ELR (cell line): ENCODE results near the gene RASL11A.
"Not testable (repeated sequence)": the region's sequence is repeated elsewhere in the genome, so short reads cannot be mapped to it uniquely, and the experiment has no call there.

Experiments used
- DNase-seq: peaks from one replicate; pipeline ENCODE4 v3.0.0-alpha.2; 2015; ENCODE audit warnings: low read depth

The RASL11A gene

DNA sequence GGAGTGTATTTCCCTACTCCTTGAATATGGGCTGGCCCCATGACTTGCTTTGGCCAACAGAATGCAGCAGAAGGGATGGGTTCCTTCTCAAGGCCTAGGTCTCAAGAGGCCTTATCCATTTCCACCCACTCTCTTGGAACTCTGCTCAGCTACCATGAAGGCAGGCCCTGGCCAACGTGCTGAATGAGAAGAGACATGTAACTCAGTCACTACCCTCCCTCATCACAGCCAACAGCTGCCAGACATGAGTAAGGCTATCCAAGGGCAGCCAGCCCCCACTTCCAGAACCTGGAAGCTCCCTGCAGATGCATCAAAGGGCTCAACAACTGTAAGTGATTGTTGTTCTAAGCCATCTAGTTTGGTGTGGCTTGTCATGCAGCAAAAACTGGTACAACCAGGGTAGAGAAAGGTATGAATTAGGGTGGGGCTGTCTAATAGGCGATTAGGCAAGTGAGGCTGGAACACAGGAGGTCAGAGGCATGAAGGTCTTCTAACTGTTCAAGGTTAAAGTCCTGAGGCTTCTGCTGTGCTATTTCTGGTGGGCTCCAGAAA, 1.4 kb upstream of the RASL11A start:
- DNase-seq, result no peak

- DNase-seq, result no peak
Observed at GRCh38 chr13:27271570-27272096, 1.0 kb downstream of the RASL11A start.

DNA sequence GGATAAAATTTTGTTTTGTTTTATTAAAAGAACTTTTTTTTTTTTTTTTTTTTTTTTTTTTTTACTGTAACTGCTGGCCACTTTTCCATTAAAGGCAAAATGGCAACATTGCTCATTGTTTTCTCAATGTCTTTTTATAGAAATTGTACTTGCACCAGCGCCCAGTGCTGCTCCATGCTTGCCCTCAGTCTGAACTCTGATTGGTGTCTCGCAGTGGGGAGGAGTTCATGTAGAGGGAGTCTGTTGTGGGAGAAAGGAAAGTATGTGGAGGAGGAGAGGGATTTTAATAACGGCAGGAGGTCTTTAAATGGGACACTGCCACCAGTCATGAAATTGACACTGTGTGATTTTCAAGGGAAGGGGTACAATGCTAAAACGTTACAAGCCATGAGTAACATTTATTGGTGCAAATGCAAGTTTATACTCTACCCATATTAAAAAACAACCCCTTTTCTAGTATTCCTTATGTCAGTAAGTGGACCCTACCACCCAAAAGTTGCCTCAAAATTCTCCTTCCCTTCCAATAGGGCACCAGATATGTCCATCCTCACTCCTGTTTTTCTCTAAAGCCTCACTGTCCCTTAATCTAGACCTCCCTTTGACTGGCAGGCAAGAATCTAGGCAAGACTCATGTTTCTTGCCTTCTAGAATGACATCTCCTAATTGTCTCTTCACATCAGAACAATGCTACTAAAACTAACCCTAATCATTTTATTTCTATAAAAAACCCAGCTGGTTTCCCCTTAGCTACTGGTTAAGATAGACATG, 3.2 kb downstream of the RASL11A start:
- DNase-seq, result no peak

DNA sequence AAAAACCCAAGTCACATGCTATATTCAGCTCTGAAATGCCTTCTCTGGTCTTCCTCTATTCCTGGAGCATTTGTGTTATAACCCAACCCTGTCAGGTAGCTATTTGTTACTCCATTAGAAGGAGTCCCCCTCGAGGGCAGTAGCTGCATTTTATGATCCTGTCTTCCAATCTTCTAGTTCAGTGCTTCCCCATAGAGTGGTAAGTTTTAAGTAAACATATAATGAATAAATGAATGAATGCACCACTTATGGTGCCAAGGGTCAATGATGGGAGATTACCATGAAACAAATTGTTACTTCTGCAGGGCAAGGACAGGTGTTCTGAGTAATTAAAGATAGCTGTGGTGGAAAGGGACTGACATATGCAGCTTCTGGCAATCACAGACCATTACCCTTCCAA, 4.0 kb downstream of the RASL11A start:
- no peak for DNase-seq

- no peak for DNase-seq
Observed at GRCh38 chr13:27276188-27276587, 5.6 kb downstream of the RASL11A start.

GRCh38 chr13:27279506-27279905, 8.9 kb downstream of the RASL11A start:
- DNase-seq, result no peak

GRCh38 chr13:27280009-27280656, 9.5 kb downstream of the RASL11A start:
- peak; percentile 22 for DNase-seq

DNA sequence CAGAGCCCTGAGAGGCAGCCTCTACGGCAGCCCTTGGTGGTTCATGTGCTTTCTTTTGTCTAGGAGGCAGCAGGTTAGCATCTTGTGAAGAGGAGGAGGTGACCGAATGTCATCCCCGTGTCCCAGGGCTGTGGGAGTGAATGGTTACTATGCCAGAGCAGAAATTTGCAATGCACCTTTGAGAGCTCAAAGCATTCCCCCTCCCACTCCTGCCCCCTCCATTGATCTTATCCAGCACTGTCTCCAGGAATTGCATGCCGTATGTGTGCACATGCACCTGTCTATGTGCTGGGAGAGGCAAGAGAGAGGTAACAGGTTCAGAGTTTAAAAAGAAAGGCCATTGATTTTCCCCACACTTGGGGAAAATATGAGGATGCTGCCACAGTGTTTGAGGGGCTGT, 10.2 kb downstream of the RASL11A start:
- DNase-seq, result no peak

DNA sequence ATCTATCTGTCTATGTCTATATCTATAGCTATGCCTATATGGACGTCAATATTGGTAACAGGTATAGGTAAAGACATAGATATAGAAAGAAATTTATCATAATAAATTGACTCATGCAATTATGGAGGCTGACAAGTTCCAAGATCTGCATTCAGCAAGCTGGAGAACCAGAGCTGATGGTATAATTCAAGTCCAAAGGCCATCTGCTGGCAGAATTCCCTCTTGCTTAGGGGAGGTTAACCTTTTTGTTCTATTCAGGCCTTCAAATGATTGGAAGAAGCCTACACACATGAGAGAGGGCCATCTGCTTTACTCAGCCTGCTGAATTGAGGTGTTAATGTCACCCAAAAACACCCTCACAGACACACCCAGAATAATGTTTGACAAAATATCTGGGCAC, 10.8 kb downstream of the RASL11A start:
- DNase-seq, result peak; percentile 29

DNA sequence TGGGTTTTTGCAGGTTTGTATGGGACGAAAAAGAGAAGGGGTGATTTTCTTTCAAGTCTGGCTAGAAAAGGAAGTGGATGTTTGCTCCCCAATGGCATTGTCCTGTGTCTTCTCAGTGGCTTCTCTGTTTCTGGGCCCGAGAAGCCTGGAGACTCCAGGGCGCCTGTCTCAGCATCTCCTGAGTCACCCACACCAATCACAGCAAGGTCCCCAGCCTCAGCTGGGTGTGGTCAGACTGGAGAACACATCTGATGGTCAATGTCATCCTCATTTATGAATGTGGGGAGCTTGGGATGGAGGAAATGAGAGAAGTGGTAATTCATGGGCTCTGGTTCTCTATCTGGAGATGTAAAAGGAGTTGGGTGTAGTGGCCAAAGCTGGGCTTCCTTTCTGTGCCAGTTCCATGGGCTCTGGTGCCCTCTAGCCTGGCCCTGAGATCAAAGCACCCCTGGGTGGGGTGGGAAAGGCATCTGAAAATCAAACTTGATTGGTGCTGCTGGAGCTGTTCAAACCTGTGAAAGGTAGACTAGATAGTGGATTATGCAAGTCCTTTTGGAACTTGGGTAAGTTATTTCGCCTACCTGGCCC, 13.4 kb downstream of the RASL11A start:
- peak; percentile 56 for DNase-seq

GRCh38 chr13:27288392-27288791, 17.8 kb downstream of the RASL11A start:
- DNase-seq, result no peak

DNA sequence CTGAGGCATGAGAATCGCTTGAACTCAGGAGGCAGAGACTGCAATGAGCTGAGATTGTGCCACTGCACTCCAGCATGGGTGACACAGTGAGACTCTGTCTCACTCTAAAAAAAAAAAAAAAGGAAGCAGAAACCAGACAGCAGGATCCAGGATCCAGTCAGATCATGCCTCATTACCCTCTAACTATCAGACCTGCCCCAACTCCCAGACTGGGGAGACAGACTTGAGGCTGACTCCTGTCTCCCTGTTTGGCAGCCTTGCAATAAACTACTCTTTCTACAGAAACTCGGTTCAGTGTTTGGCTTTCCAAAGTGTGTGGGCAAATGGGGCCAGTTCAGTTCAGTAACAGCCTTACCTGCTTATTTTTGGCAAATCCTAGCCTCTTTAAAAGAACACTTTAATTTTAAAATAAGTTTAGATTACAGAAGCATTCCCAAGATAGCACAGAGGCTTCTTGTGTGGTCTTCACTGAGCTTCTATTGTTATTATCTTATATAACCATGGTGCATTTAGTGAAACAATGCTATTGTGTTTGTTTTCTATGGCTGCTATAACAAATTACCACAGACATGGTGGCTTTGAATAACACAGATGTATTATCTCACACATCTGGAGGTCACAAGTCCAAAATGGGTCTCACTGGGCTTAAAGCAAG, 18.5 kb downstream of the RASL11A start:
- no peak for DNase-seq

DNA sequence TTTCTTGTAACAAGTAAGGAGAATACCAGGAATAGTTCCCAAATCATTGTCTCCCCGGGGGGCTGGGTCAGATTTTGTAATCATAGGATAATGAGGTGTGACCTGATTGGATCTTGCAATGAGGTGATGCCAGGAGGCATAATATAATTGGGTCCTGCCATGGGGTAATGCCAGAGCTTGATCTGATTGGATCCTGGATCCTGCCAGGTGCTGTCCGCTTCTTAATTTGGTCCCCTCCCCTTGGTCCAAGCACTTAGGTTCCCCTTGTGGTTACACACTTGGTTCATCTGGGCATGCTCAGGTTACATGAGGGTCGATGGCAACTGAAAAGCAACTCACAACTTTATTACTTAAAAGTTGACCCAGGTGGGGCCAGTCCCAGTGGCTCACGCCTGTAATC, 20.1 kb downstream of the RASL11A start:
- DNase-seq, result no peak

GRCh38 chr13:27291967-27292366, 21.3 kb downstream of the RASL11A start:
- DNase-seq, result not testable (repeated sequence)

DNA sequence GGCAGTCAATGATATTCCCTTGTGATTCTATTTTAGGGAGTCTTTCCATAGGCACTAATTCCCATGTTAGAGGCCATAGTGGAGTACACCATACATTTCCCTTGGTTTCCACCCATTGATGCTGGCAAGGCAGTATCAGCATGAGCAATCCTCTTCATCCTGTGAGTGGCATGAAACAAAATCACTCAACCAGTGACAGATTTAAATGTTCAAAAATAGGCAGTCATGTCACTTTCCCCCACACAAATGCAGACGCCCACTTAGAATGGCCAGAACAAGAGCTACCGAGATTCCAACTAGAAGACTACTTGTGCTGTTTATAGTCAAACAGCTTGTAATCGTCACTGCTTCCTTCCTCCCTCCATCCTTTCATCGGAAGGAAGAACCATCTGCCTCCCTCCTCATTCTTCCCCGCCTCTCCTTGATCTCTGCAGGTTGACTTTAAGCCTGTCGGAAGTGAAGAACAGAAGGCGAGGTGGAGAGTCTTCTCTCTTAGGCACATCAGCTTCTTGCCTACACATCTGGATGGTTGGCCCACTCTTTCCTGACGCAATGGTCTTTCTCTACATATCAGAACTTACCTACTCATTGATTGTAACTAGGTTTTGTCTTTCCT, 22.6 kb downstream of the RASL11A start:
- no peak for DNase-seq

DNA sequence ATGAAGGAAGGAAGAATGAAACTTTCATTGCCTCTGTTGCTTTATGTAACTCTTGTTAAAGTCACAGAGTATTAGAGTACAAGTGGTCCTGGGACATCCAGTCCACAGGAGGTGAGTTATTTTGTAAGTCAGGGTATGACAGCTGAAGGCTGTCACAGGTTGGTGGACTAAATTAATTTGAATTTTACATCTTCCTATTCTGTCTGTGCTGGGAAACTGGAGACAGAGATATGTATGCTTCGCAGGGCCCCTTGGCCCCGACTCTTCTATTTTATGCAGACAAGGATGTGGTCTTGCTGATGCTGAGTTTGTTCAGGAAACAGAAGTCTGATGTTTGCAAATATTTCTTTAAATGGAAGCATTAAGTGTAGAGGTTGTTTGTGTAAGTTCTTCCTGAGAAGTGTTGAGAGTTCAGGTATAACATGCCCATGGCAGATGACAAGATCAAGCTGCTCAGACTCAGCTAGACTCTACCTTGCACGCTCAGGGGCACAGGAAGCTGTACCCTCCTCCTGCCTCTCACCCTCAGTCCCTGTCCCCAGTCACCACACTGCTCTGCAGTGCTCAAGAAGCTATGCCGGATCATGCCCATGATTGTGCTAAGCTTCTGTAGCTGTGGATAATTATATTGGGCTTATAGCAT, 23.4 kb downstream of the RASL11A start:
- no peak for DNase-seq

DNA sequence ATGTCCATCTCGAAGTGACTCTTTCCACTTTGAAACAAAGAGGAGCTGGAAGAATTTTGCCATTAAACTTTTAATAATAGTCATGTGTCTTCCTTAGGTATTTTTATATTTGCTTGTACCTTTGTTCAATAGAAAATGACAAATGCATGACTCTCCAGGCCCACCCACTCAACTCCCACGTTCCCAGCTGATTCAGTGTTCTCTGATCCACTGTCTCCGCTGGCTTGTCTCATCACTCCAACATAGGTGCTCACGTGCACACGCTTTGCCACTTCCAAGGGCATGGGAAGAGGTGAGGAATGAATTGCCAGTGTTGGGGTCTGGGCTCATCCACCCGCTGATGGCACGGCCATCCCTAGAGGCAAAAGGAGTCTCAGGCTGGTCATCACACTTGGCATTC, 24.5 kb downstream of the RASL11A start:
- no peak for DNase-seq

GRCh38 chr13:27295660-27296059, 25.0 kb downstream of the RASL11A start:
- no peak for DNase-seq

- DNase-seq, result peak; percentile 11
Observed at GRCh38 chr13:27296496-27296895, 25.9 kb downstream of the RASL11A start.

DNA sequence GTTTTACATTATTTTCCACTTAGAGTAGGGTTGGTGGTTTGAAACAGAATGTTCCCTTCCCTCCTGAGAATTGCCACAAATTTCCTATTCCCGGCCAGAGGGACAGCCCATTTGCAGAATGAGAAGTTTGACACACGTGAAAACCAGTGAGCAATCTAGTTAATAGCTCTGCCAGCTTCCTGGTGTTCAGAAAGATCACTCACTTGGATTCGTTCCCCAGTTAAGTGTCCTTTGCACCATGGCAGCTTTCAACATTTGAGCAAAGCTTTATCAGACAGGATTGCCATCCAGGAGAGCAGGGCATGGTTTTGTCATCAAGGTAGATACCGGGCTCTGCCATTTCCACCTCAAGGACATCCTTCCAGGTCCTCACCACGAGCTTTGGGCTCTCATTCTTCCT, 28.2 kb downstream of the RASL11A start:
- no peak for DNase-seq

- DNase-seq, result not testable (repeated sequence)
Observed at GRCh38 chr13:27300406-27300805, 29.8 kb downstream of the RASL11A start.
